Caco-2 (cell line): ENCODE measurements around the gene LPAR2. TPM values are rescaled to one million over a fixed set of nuclear protein-coding genes. Genes with fewer than 3 reads are reported as not detected.
"Not testable (repeated sequence)": the region's sequence is repeated elsewhere in the genome, so short reads cannot be mapped to it uniquely, and the experiment has no call there.

ENCODE experiments used
- BruUV-seq: library from RNA; stranded (reverse); fragments of 400-500 nt; replicated peaks from 2 replicates; lab custom pipeline; 2021; lab: Mats Ljungman, UMichigan
- CTCF ChIA-PET: fragments of 300-600 bp; sonication (Branson Sonifier 250); formaldehyde crosslinking; loops from one replicate; lab custom pipeline; 2022; ENCODE audit warnings: antibody characterized with exemption; lab: Charles Lee
- POLR2A ChIA-PET: fragments of 300-600 bp; sonication (Branson Sonifier 250); formaldehyde crosslinking; loops from one replicate; lab custom pipeline; 2022; ENCODE audit warnings: antibody characterized with exemption; lab: Charles Lee
- DNase-seq, 2 experiments: peaks; one replicate each; pipeline versions ENCODE4 v3.0.0 to v3.0.0-alpha.2; 2020 to 2022
- H3K27me3 ChIP-seq: replicated peaks from 2 replicates; pipeline ENCODE4 v1.6.0; 2011; ENCODE audit warnings: low read length; ENCODE audit not compliant: control insufficient read depth, insufficient read depth
- H3K36me3 ChIP-seq: 2 replicates; pipeline ENCODE4 v1.5.1; 2011; ENCODE audit warnings: low read length; ENCODE audit not compliant: control insufficient read depth, insufficient read depth
- H3K4me1 ChIP-seq: fragments of 250-450 bp; sonication (Bioruptor Pico); 2 replicates; pipeline ENCODE4 v1.5.1; 2020; ENCODE audit warnings: mild to moderate bottlenecking
- H3K4me3 ChIP-seq: 2 replicates; pipeline ENCODE4 v1.5.1; 2011; ENCODE audit warnings: low read depth, mild to moderate bottlenecking, control low read depth, low read length
- H3K9me3 ChIP-seq: fragments of 250-450 bp; sonication (Bioruptor Pico); 2 replicates; pipeline ENCODE4 v1.5.1; 2020; ENCODE audit warnings: mild to moderate bottlenecking, moderate library complexity
- H3K27ac Mint-ChIP-seq: one replicate; pipeline ENCODE4 v1.8.0; 2022; ENCODE audit warnings: mixed read lengths; ENCODE audit not compliant: unreplicated experiment
- H3K27me3 Mint-ChIP-seq: one replicate; pipeline ENCODE4 v1.8.0; 2022; ENCODE audit warnings: mixed read lengths; ENCODE audit not compliant: insufficient read depth, unreplicated experiment
- H3K36me3 Mint-ChIP-seq: one replicate; pipeline ENCODE4 v1.8.0; 2022; ENCODE audit warnings: mild to moderate bottlenecking, mixed read lengths; ENCODE audit not compliant: insufficient read depth, unreplicated experiment
- H3K4me1 Mint-ChIP-seq: one replicate; pipeline ENCODE4 v1.8.0; 2022; ENCODE audit warnings: low read depth, mixed read lengths; ENCODE audit not compliant: unreplicated experiment
- H3K4me3 Mint-ChIP-seq: one replicate; pipeline ENCODE4 v1.8.0; 2022; ENCODE audit warnings: mild to moderate bottlenecking, moderate library complexity, mixed read lengths; ENCODE audit not compliant: unreplicated experiment
- H3K9me3 Mint-ChIP-seq: one replicate; pipeline ENCODE4 v1.8.0; 2022; ENCODE audit warnings: mixed read lengths; ENCODE audit not compliant: unreplicated experiment
- CTCF ChIP-seq, 2 experiments: fragments of 200-600 bp in 1 of 2; IDR thresholded peaks; 1 replicate in 1 of 2; 2 replicates in 1 of 2; pipeline versions ENCODE4 v1.5.1 to v1.8.0; 2011 to 2022; ENCODE audit warnings: antibody characterized with exemption in 1 of 2, control low read depth in 1 of 2, inconsistent platforms in 1 of 2, low read depth in 1 of 2, low read length in 1 of 2, mild to moderate bottlenecking in 1 of 2, moderate library complexity in 1 of 2; ENCODE audit not compliant: insufficient read depth in 1 of 2, severe bottlenecking in 1 of 2, unreplicated experiment in 1 of 2
- intact Hi-C: fragments of 100-400 bp; cut with micrococcal nuclease; formaldehyde crosslinking; loops from one replicate; pipeline ENCODE4 v1.10.0; 2022; ENCODE audit not compliant: unreplicated experiment
- total RNA-seq: library from RNA; stranded (reverse); gene quantifications from 2 replicates; pipeline ENCODE4 v1.2.3, GENCODE V29; 2022

The LPAR2 gene
- total RNA-seq, 1 experiment from 2014 or later, result 29.3 TPM

GRCh38 chr19:19600793-19601330 lies 27.2 kb downstream of the LPAR2 start:
- no TSS peak for BruUV-seq
- no peak for DNase-seq
- no peaks in the 10 kb centered on the region for H3K4me1 ChIP-seq
- H3K27me3 ChIP-seq, result no peaks in the 10 kb centered on the region
- no peaks in the 10 kb centered on the region for H3K36me3 Mint-ChIP-seq
- no peaks in the 10 kb centered on the region for H3K9me3 ChIP-seq
- POLR2A ChIA-PET, result no interaction called here
- TF ChIP-seq CTCF (IDR thresholded peaks at IDR 0.05; ENCODE audit: insufficient read depth in 1 of 2, low read depth in 1 of 2, low read length in 1 of 2, severe bottlenecking in 1 of 2, unreplicated experiment in 1 of 2), result no peak
- intact Hi-C loops, result no loop called here
- CTCF ChIA-PET, result no interaction called here
- H3K4me3 ChIP-seq, result no peak overlapping the region
- H3K27me3 Mint-ChIP-seq, result no peaks in the 10 kb centered on the region
- no peak overlapping the region for H3K4me3 Mint-ChIP-seq
- H3K27ac Mint-ChIP-seq, result no peak overlapping the region
- no peaks in the 10 kb centered on the region for H3K9me3 Mint-ChIP-seq
- H3K4me1 Mint-ChIP-seq, result peaks cover 7% of the 10 kb centered on the region
- no peaks in the 10 kb centered on the region for H3K36me3 ChIP-seq

- POLR2A ChIA-PET, BruUV-seq, H3K27me3 Mint-ChIP-seq: not testable (repeated sequence)
Measured at GRCh38 chr19:19598728-19599451, 29.1 kb downstream of the LPAR2 start.

GRCh38 chr19:19597809-19598306 lies 30.2 kb downstream of the LPAR2 start:
- no peak overlapping the region for H3K4me3 ChIP-seq
- no peaks in the 10 kb centered on the region for H3K4me1 ChIP-seq
- no TSS peak for BruUV-seq
- ChIA-PET POLR2A (no interaction called here), CTCF (no interaction called here)
- intact Hi-C loops, result no loop called here
- Mint-ChIP-seq H3K9me3 (no peaks in the 10 kb centered on the region), H3K27ac (no peak overlapping the region), H3K4me1 (peaks cover 7% of the 10 kb centered on the region), H3K4me3 (no peak overlapping the region), H3K36me3 (no peaks in the 10 kb centered on the region), H3K27me3 (no peaks in the 10 kb centered on the region)
- no peaks in the 10 kb centered on the region for H3K9me3 ChIP-seq
- no peak for TF ChIP-seq CTCF (IDR thresholded peaks at IDR 0.05; ENCODE audit: insufficient read depth in 1 of 2, low read depth in 1 of 2, low read length in 1 of 2, severe bottlenecking in 1 of 2, unreplicated experiment in 1 of 2)
- H3K36me3 ChIP-seq, result no peaks in the 10 kb centered on the region
- DNase-seq, result no peak
- no peaks in the 10 kb centered on the region for H3K27me3 ChIP-seq

More at GRCh38 chr19:19598728-19599451, 29.1 kb downstream of the LPAR2 start:
- H3K36me3 ChIP-seq, DNase-seq, H3K4me1 ChIP-seq, H3K9me3 ChIP-seq, H3K27me3 ChIP-seq, H3K4me3 ChIP-seq, H3K4me3 Mint-ChIP-seq, H3K36me3 Mint-ChIP-seq, CTCF ChIA-PET, intact Hi-C loops, H3K9me3 Mint-ChIP-seq, H3K27ac Mint-ChIP-seq, H3K4me1 Mint-ChIP-seq: not testable (repeated sequence)
